IPS-18c (cell line): Measurements from ENCODE around the gene DLGAP3.
"Not testable (repeated sequence)": the region's sequence is repeated elsewhere in the genome, so short reads cannot be mapped to it uniquely, and the experiment has no call there.

ENCODE experiments used
- H3K4me3 ChIP-seq: 2 replicates; pipeline ENCODE4 v1.7.0; 2013; ENCODE audit warnings: low read depth, mild to moderate bottlenecking, low read length, moderate library complexity; ENCODE audit not compliant: insufficient read depth
- H3K9me3 ChIP-seq: one replicate; pipeline ENCODE4 v1.6.1; 2013; ENCODE audit warnings: mild to moderate bottlenecking, low read length, moderate library complexity; ENCODE audit not compliant: control insufficient read depth, insufficient read depth

DLGAP3 gene

DNA sequence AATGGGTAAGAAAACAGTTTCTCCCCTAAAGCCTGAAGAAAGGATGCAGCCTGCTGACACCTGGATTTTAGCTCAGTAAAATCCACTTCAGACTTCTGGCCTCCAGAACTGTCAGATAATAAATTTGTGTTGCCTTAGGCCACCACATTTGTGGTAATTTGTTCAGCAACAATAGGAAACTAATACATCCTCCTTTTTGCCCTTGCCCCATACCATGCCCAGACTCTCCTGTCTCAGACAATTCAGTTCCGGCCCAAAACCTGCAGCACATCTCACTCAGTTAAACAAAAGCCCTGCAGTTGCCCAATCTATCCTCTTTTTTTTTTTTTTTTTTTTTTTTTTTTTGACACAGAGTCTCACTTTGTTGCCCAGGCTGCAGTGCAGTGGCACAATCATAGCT, 95.7 kb downstream of the DLGAP3 start:
- no peaks in the 10 kb centered on the region for H3K9me3 ChIP-seq
- H3K4me3 ChIP-seq: no peak overlapping the region

- no peaks in the 10 kb centered on the region for H3K9me3 ChIP-seq
- no peak overlapping the region for H3K4me3 ChIP-seq
Observed at GRCh38 chr1:34831721-34832246, 97.7 kb downstream of the DLGAP3 start.

DNA sequence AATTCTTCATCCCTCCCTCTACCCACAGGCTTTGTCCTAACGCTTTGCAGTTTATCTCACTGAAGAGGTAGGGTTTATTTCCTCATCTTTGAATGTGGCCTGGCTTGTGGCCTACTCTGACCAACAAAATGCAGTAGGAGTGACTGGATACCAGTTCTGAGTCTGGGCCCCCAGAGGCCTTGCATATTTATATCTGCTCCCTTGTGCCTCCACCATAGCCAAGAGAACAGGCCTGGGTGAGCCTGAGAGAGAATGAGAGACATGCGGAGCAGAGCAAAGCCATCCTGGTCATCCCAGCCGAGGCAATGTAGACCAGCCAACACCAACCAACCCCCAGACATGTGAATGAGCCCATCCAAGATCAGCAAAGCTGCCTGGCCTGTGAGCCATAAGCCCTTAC, 100.2 kb downstream of the DLGAP3 start:
- H3K4me3 ChIP-seq: no peak overlapping the region
- no peaks in the 10 kb centered on the region for H3K9me3 ChIP-seq

DNA sequence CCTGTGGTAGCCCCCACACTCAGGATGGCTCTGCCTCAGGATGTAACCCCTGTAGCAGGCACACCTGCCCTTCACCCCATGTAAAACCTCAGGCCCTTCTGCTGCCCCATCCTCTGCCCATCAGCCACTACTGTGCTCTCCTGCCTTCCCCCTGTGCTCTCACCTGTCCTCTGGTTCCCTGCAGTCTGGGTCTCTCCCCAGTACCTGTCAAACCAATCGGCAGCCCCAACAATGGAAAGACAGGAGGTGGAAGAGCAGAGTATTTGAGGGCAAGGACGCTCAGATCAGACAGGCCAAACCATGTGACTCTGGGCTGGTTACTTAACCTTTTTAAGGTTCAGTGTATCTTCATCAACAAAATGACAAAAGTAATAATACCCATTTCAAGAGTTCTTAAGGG, 100.8 kb downstream of the DLGAP3 start:
- no peak overlapping the region for H3K4me3 ChIP-seq
- H3K9me3 ChIP-seq: no peaks in the 10 kb centered on the region

DNA sequence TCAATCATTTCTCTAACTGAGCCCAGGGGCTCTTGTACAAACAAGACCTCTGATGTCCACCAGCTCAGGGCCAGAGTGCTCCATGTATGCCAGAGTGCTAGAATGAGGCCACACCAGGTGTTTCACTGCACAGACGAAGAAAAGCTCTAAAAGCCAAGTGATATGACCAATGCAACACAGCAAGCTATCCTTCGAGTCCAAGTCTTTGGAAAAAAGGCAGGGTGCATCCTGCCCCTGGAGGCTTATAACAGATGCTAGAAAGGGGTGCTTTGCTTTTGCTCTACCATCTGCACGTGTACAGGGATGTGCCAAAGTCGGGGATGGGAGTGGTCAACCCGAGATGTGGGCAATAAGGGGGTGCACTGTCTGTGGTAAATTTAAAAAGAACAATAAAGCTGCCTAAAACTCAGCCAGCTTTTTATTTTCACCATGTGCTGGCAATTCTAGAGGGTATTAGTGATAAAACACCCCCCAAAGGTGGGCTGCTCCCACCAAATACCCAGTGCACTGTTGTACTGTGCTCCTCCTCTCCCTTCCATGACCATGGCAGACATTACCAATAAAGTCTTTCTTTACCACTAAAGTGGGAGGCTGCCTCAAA, 102.0 kb downstream of the DLGAP3 start:
- Histone ChIP-seq H3K9me3 (no peaks in the 10 kb centered on the region), H3K4me3 (no peak overlapping the region)

- no peaks in the 10 kb centered on the region for H3K9me3 ChIP-seq
- H3K4me3 ChIP-seq: no peak overlapping the region
Observed at GRCh38 chr1:34825455-34826091, 103.9 kb downstream of the DLGAP3 start.

DNA sequence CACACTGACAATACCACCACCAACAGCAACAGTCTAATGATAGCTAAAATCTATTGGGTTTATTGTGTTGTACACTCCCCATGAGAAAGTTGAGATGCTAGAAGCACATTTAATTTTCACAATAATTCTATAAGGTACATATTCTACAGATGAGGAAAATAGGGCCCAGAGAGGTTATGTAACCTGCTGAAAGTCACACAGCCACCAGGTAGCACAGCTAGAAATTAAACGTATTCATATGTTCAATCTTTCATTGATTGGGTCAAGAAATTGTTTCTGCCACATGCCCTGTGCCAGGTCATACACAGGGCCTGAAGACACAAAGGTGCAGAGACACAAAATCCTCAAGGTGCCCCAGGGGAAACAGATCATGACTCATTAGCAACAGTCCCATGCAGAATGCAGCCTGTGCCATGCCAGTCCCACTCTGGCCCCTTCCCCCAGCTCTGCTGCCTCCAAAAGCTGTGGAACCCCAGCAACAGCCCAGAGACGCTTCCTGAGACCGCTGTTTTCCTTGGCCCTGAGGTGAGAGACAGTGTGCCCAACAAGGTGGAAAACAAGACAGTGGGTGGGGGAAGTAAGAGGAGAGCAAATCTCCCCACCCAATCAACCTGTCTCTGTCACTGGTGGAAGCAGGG, 104.5 kb downstream of the DLGAP3 start:
- no peaks in the 10 kb centered on the region for H3K9me3 ChIP-seq
- no peak overlapping the region for H3K4me3 ChIP-seq

GRCh38 chr1:34822202-34822601, 107.2 kb downstream of the DLGAP3 start:
- H3K4me3 ChIP-seq: no peak overlapping the region
- H3K9me3 ChIP-seq: no peaks in the 10 kb centered on the region

- H3K9me3 ChIP-seq, H3K4me3 ChIP-seq: not testable (repeated sequence)
Observed at GRCh38 chr1:34818862-34819261, 110.6 kb downstream of the DLGAP3 start.

DNA sequence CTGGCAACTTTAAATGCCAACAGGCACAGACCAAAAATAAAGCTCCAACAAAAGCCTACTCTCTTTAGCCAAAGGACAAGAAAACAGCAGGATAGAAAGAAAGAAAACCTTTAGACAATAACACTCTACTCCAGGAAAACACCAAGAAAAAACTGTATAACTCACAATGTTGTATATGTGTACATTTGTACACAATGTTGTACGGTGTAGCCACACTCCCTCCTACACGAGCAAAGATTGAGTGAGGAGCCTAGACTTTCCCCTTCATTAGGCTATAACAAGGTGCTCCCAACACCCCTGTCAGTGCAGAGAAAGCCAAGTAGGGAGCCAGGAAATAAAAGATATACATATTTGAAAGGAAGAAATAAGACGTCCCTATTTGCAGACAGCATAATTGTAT, 112.7 kb downstream of the DLGAP3 start:
- H3K4me3 ChIP-seq: no peak overlapping the region
- no peaks in the 10 kb centered on the region for H3K9me3 ChIP-seq

DNA sequence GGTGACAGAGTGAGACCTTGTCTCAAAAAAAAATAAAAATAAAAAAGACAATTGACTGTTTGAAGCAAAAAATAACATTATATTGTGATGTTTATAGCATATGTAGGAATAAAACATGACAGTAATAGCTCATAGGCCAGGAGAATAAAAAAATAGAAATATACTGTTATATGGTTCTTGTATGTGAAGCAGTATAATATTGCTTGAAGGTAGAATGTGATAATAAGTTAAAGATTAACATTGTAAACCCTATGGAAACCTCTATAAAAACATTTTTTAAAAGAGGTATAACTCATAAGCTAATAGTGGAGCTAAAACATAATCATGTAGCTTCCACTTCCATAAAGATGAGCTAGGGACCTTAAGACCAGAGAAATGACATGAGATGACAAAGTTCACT, 113.1 kb downstream of the DLGAP3 start:
- no peak overlapping the region for H3K4me3 ChIP-seq
- H3K9me3 ChIP-seq: no peaks in the 10 kb centered on the region
